ENCODE data around the gene PRRT1B. TPM values are rescaled to one million over a fixed set of nuclear protein-coding genes. Genes with fewer than 3 reads are reported as not detected.

The PRRT1B gene
- total RNA-seq, 1 donor from 2014 or later, result not detected

DNA sequence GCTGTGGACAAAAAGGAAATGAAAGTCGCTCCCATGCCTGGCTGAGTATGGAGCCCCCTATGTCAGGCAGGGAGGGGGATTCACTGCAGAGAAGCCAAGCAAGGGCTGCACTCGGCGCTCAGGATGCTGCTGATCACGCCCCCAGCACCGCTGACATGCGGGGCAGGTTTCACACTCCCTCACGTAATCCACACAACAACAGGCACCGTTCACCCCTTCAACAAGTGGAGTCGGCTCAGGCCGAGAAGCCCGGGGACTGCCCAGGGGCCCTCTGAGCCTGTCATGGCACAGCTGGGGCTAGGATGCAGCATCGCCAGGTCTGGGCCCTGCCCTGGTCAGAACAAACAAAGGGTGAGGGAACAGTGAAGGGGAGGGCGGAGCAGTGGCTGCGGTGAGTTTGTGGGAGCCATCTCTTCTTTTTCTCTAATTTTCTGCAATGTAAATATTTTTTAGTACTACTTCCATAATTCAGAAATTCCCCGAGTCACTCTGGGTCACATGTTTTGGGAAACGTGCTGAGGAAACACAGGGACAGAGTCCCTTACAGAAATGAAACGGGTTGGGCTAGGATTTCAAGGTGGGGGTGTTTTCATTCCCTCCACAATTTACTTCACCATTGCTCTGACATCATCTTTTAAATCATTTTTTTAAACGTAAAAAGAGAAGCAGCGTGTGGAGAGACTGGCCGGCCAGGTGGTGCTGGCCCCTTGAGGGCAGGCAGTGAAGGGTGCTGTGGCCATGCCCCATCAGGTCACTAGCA is 49.8 kb downstream of the PRRT1B start:
- Histone ChIP-seq H3K36me3 (peaks cover 29 to 86% of the 10 kb centered on the region in 2 donors), H3K27ac (no peak overlapping the region), H3K9me3 (no peaks in the 10 kb centered on the region), H3K4me1 (no peaks in the 10 kb centered on the region), H3K27me3 (no peaks in the 10 kb centered on the region), H3K4me3 (no peak overlapping the region)
- DNase-seq (ENCODE audit: low spot score in 2 of 2), result no peak
- TF ChIP-seq, protein P1, sequence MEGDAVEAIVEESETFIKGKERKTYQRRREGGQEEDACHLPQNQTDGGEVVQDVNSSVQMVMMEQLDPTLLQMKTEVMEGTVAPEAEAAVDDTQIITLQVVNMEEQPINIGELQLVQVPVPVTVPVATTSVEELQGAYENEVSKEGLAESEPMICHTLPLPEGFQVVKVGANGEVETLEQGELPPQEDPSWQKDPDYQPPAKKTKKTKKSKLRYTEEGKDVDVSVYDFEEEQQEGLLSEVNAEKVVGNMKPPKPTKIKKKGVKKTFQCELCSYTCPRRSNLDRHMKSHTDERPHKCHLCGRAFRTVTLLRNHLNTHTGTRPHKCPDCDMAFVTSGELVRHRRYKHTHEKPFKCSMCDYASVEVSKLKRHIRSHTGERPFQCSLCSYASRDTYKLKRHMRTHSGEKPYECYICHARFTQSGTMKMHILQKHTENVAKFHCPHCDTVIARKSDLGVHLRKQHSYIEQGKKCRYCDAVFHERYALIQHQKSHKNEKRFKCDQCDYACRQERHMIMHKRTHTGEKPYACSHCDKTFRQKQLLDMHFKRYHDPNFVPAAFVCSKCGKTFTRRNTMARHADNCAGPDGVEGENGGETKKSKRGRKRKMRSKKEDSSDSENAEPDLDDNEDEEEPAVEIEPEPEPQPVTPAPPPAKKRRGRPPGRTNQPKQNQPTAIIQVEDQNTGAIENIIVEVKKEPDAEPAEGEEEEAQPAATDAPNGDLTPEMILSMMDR (IDR thresholded peaks at IDR 0.05), result no peak
- intact Hi-C loops (cut with DNase I), result loop anchor here (5.0 kb wide), 1 partner anchor 42 kb away; no protein-coding TSS in a partner anchor

DNA sequence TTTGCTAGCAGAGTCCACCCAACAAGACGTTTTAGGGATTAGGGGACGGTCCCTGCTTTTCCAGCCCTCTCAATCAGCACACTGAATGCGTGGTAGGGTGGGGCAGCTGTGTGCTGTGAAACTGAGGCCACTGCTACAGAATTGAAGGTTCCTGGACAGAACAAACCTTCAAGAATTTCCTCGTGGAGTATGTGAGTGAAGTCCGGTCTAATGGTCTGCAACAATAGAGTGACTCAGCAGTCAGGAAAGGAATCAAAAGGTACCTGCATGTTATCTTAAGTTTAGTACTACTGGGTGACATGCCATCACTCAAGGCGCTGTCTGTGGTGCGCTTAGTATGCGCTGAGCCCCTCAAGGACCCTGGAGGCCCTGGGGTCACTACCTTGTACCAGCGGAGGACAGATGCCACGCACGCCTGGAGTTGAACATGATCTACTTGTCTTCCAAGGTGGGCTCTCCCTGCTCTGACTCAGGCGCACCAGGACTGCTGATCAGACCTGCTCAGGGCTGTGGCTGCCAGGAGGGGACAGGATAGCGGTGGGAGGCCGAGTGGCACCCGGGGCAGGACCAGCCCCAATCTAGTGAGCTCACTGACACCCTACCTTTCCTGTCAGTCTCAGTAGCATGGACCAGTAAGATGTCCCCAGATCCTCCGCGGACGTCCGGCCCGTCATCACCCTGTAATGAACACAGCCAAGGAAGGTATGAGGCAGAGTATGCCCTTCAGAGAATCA is 50.5 kb downstream of the PRRT1B start:
- H3K4me3 ChIP-seq, result no peak overlapping the region
- no peak for DNase-seq (ENCODE audit: low spot score in 2 of 2)
- no peaks in the 10 kb centered on the region for H3K9me3 ChIP-seq
- TF ChIP-seq, protein P1 (IDR thresholded peaks at IDR 0.05), result no peak
- H3K27ac ChIP-seq, result no peak overlapping the region
- H3K4me1 ChIP-seq, result no peaks in the 10 kb centered on the region
- H3K36me3 ChIP-seq, result peaks cover 34 to 86% of the 10 kb centered on the region in 2 donors
- H3K27me3 ChIP-seq, result no peaks in the 10 kb centered on the region
- intact Hi-C loops (cut with DNase I), result no loop called here

DNA sequence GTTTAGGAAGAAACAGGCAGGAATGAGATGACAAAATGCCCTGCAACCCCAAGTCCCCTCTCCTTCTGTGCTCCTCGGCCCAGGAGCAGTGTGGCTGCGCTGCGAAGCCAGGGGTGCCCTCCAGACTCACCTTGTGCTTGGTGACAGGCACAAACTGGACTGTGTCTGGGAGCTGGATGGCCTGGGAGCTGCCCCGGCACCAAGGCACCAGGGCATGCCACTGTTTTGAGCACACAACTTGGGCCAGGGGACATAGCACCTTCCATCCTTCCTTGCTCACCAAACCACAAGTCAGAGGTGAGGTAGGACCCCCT is 51.1 kb downstream of the PRRT1B start:
- Histone ChIP-seq H3K4me1 (no peaks in the 10 kb centered on the region), H3K36me3 (peaks cover 40 to 88% of the 10 kb centered on the region in 2 donors)

DNA sequence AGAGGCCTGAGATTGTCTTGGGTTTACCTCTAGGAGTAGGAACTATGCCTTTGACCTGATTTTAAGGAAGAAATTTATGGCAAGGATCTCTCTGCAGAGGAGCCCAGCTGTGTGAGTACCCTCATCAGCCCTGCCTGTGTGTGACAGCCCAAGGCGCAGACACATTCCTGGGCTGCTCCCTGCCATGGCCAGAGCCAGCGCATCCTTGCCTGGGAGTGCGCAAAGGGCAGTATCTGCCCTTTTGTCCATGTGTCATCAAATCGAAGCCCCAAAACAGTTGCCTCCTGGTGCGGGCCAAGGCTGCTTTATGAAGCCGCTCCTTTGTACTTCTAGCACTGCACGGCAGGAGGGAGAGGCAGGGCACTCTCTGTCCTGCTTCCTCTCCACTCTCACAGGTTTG is 51.9 kb downstream of the PRRT1B start:
- Histone ChIP-seq H3K9me3 (no peaks in the 10 kb centered on the region), H3K27me3 (no peaks in the 10 kb centered on the region), H3K4me1 (no peaks in the 10 kb centered on the region), H3K27ac (no peak overlapping the region), H3K4me3 (no peak overlapping the region), H3K36me3 (peaks cover 45 to 89% of the 10 kb centered on the region in 2 donors)
- intact Hi-C loops (cut with DNase I), result no loop called here
- DNase-seq (ENCODE audit: low spot score in 2 of 2), result no peak
- TF ChIP-seq, protein P1 (IDR thresholded peaks at IDR 0.05), result no peak

More for the DNA sequence above, 51.1 kb downstream of the PRRT1B start:
- Histone ChIP-seq H3K9me3 (no peaks in the 10 kb centered on the region), H3K27me3 (no peaks in the 10 kb centered on the region), H3K27ac (no peak overlapping the region), H3K4me3 (no peak overlapping the region)
- no peak for DNase-seq (ENCODE audit: low spot score in 2 of 2)
- intact Hi-C loops (cut with DNase I), result no loop called here
- TF ChIP-seq, protein P1 (IDR thresholded peaks at IDR 0.05), result no peak

- TF ChIP-seq, protein P1 (IDR thresholded peaks at IDR 0.05), result no peak
- Histone ChIP-seq H3K36me3 (peaks cover 52 to 97% of the 10 kb centered on the region in 2 donors), H3K4me1 (no peaks in the 10 kb centered on the region), H3K27ac (no peak overlapping the region), H3K27me3 (no peaks in the 10 kb centered on the region), H3K4me3 (no peak overlapping the region), H3K9me3 (no peaks in the 10 kb centered on the region)
- peak; percentile 53 to 82 for DNase-seq (ENCODE audit: low spot score in 2 of 2)
- intact Hi-C loops (cut with DNase I), result no loop called here
Measured at GRCh38 chr9:131598121-131598520, 52.8 kb downstream of the PRRT1B start.
